Activated B cell treated with CpG ODN at 0.5 μM for 24 hours (primary cell): Measurements from ENCODE around the gene TRIM56. TPM values are rescaled to one million over a fixed set of nuclear protein-coding genes. Genes with fewer than 3 reads are reported as not detected.

Source experiments
- ATAC-seq: fragments of 200-7000 bp; cut with Tn5 transposase; one replicate; pipeline ENCODE4 v1.10.0; 2021; ENCODE audit warnings: low read depth, mild to moderate bottlenecking, moderate library complexity
- CTCF ChIA-PET: fragments of 350-600 bp; sonication (Branson Sonifier 250); formaldehyde crosslinking; loops from one replicate; lab custom pipeline; 2021; ENCODE audit warnings: antibody characterized with exemption; lab: Charles Lee
- POLR2A ChIA-PET: fragments of 350-600 bp; sonication (Branson Sonifier 250); formaldehyde crosslinking; loops from one replicate; lab custom pipeline; 2021; ENCODE audit warnings: antibody characterized with exemption; lab: Charles Lee
- DNase-seq: peaks from one replicate; pipeline ENCODE4 v3.0.0; 2022
- H3K27ac Mint-ChIP-seq: one replicate; pipeline ENCODE4 v1.8.0; 2020; ENCODE audit warnings: mixed read lengths
- H3K27me3 Mint-ChIP-seq: one replicate; pipeline ENCODE4 v1.8.0; 2021; ENCODE audit warnings: mixed read lengths
- H3K36me3 Mint-ChIP-seq: one replicate; pipeline ENCODE4 v1.8.0; 2021; ENCODE audit warnings: low read depth, mixed read lengths
- H3K4me1 Mint-ChIP-seq: one replicate; pipeline ENCODE4 v1.8.0; 2021; ENCODE audit warnings: mixed read lengths
- H3K4me3 Mint-ChIP-seq: one replicate; pipeline ENCODE4 v1.8.0; 2020; ENCODE audit warnings: mild to moderate bottlenecking, mixed read lengths
- H3K9me3 Mint-ChIP-seq: one replicate; pipeline ENCODE4 v1.8.0; 2020; ENCODE audit warnings: mixed read lengths
- intact Hi-C: fragments of 100-400 bp; cut with micrococcal nuclease; formaldehyde crosslinking; loops from one replicate; pipeline ENCODE4 v1.15.1; 2024
- total RNA-seq: library from RNA; stranded (reverse); gene quantifications from 2 replicates; pipeline ENCODE4 v1.2.3, GENCODE V29; 2022
- TF ChIP-seq, protein P1 (sequence below): fragments of 200-600 bp; IDR thresholded peaks from one replicate; pipeline ENCODE4 v1.8.0; 2022; ENCODE audit warnings: antibody characterized with exemption, mild to moderate bottlenecking

Gene TRIM56
- total RNA-seq, 1 donor from 2014 or later, result 57.5 TPM

DNA sequence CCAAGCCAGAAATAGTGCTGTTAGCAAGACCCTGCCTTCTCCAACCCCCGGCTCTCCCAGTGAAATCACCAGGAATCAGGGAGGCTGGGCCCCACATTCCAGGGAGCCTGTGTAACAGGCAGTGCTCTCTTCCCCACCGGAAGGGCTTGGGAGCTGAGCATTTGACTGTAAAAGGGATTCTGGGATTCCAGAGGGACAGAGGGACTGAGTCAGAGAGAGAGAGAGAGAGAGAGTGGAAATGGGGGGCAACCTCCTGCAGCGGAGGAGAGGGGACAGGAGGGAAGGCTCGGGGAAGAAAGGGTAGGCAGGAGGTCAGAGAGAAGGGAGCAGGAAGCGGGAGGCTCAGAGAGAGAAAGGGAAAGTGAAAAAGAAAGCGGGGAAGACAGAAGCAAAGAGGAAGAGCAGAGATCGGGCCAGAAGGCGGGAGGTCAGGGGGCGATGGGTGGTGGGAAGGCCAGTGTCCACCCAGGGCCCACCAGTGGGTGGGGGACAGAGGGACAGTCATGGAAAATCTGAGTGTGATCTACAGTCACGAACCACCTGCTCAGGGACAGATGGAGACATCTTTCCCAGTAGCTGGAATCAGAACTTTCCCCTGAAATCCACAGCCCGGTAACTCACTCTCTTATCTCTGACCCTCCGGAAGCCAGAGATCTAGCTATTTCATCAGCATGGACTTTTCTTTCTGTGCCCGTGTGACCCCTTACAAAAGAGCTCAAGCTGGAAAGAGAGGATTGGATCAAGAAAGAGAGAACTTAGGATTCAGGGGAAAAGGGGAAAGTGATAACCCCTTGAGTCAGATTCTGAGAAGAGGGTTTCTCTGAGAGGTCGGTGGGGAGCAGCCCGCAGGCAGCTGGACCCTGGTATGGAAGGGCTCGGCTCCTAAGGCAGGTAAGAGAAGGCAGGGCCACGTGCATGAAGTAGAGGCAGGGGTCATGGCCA is 37.0 kb downstream of the TRIM56 start:
- peaks cover 25% of the 10 kb centered on the region for H3K27me3 Mint-ChIP-seq
- peak overlapping the region; percentile 2 for H3K27ac Mint-ChIP-seq
- DNase-seq (no peak), ATAC-seq (no peak)
- H3K36me3 Mint-ChIP-seq, result no peaks in the 10 kb centered on the region
- TF ChIP-seq, protein P1, sequence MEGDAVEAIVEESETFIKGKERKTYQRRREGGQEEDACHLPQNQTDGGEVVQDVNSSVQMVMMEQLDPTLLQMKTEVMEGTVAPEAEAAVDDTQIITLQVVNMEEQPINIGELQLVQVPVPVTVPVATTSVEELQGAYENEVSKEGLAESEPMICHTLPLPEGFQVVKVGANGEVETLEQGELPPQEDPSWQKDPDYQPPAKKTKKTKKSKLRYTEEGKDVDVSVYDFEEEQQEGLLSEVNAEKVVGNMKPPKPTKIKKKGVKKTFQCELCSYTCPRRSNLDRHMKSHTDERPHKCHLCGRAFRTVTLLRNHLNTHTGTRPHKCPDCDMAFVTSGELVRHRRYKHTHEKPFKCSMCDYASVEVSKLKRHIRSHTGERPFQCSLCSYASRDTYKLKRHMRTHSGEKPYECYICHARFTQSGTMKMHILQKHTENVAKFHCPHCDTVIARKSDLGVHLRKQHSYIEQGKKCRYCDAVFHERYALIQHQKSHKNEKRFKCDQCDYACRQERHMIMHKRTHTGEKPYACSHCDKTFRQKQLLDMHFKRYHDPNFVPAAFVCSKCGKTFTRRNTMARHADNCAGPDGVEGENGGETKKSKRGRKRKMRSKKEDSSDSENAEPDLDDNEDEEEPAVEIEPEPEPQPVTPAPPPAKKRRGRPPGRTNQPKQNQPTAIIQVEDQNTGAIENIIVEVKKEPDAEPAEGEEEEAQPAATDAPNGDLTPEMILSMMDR, result no peak
- intact Hi-C loops, result no loop called here
- ChIA-PET CTCF (interaction anchor here (0.9 kb wide), 1 partner anchor 14 kb away, joined by 3 read pairs; no protein-coding TSS in a partner anchor), POLR2A (interaction anchor here (1.0 kb wide), 1 partner anchor 21 kb away, joined by 3 read pairs; no protein-coding TSS in a partner anchor)
- peak overlapping the region; percentile 67 for H3K4me3 Mint-ChIP-seq
- H3K4me1 Mint-ChIP-seq, result peaks cover 38% of the 10 kb centered on the region
- H3K9me3 Mint-ChIP-seq, result no peaks in the 10 kb centered on the region

- no peak for ATAC-seq
- H3K27ac Mint-ChIP-seq, result no peak overlapping the region
- H3K4me1 Mint-ChIP-seq, result peaks cover 45% of the 10 kb centered on the region
- H3K27me3 Mint-ChIP-seq, result peaks cover 25% of the 10 kb centered on the region
- H3K9me3 Mint-ChIP-seq, result no peaks in the 10 kb centered on the region
- H3K36me3 Mint-ChIP-seq, result no peaks in the 10 kb centered on the region
- DNase-seq, result no peak
- no peak overlapping the region for H3K4me3 Mint-ChIP-seq
- ChIA-PET POLR2A (interaction anchor here (0.7 to 1.0 kb wide), 2 partner anchors 21 to 1241 kb away, joined by 3 to 5 read pairs; no protein-coding TSS in a partner anchor), CTCF (interaction anchor here (0.9 kb wide), 1 partner anchor 14 kb away, joined by 3 read pairs; no protein-coding TSS in a partner anchor)
- TF ChIP-seq, protein P1, result no peak
- intact Hi-C loops, result no loop called here
Observed at GRCh38 chr7:101122933-101123702, 37.8 kb downstream of the TRIM56 start.

- H3K27me3 Mint-ChIP-seq, result peaks cover 22% of the 10 kb centered on the region
- H3K4me3 Mint-ChIP-seq, result no peak overlapping the region
- ChIA-PET CTCF (no interaction called here), POLR2A (interaction anchor here (0.7 kb wide), 2 partner anchors 29 to 50 kb away, joined by 4 to 8 read pairs; no protein-coding TSS in a partner anchor)
- ATAC-seq (no peak), DNase-seq (no peak)
- intact Hi-C loops, result no loop called here
- H3K36me3 Mint-ChIP-seq, result no peaks in the 10 kb centered on the region
- H3K27ac Mint-ChIP-seq, result no peak overlapping the region
- peaks cover 47% of the 10 kb centered on the region for H3K4me1 Mint-ChIP-seq
- no peaks in the 10 kb centered on the region for H3K9me3 Mint-ChIP-seq
- TF ChIP-seq, protein P1, result no peak
Observed at GRCh38 chr7:101123703-101124068, 38.4 kb downstream of the TRIM56 start.

DNA sequence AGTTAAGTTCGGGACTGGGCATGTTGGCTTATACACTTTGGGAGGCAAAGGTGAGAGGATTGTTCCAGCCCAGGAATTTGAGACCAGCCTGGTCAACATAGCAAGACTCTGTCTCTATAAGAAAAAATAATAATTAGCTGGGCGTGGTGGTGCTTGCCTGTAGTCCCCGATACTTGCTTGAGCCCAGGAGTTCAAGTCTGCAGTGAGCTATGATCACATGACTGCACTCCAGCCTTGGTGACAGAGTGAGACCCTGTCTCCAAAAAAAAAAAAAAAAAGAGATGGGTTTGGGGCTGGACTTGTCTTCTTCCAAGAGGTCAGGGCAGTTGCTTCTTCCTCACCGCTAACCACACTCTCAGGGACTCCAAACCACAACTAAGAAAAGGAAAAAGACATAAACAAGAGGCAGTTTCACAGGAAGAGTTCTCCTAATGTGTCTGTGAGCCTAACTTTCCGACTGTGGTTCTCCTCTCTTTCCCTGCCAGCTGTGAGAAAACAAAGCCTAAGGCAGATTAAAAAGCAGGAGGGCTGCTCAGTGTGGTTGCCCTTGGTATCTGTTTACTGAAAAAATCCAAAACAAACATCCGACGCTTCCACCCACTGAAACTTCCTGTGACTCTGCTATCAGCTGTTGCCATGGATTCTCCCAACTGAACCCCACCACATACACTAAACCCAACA is 39.2 kb downstream of the TRIM56 start:
- no peak overlapping the region for H3K4me3 Mint-ChIP-seq
- TF ChIP-seq, protein P1, result no peak
- H3K4me1 Mint-ChIP-seq, result peaks cover 47% of the 10 kb centered on the region
- intact Hi-C loops, result no loop called here
- ATAC-seq (no peak), DNase-seq (no peak)
- no peaks in the 10 kb centered on the region for H3K9me3 Mint-ChIP-seq
- H3K27me3 Mint-ChIP-seq, result peaks cover 22% of the 10 kb centered on the region
- POLR2A ChIA-PET, result interaction anchor here (0.7 kb wide), 2 partner anchors 28 to 49 kb away, joined by 4 to 8 read pairs; no protein-coding TSS in a partner anchor
- no peak overlapping the region for H3K27ac Mint-ChIP-seq
- CTCF ChIA-PET, result no interaction called here
- no peaks in the 10 kb centered on the region for H3K36me3 Mint-ChIP-seq
